HepG2 (cell line): ENCODE measurements around the gene IL6R. TPM values are rescaled to one million over a fixed set of nuclear protein-coding genes. Genes with fewer than 3 reads are reported as not detected.

Source experiments
- ATAC-seq: fragments of 200-7000 bp; cut with Tn5 transposase; 3 replicates; pipeline ENCODE4 v1.9.1; 2020; ENCODE audit warnings: mild to moderate bottlenecking, moderate library complexity
- BruUV-seq: library from RNA; stranded (reverse); fragments of 400-500 nt; replicated peaks from 2 replicates; lab custom pipeline; 2021; lab: Mats Ljungman, UMichigan
- CTCF ChIA-PET: fragments of 300-600 bp; formaldehyde crosslinking; extraction: SDS; loops from one replicate; lab custom pipeline; 2021; ENCODE audit warnings: low total read pairs, inconsistent platforms, low intra/inter-chr PET ratio; lab: Yijun Ruan, JAX
- POLR2A ChIA-PET: fragments of 350-600 bp; sonication (Branson Sonifier 250); formaldehyde crosslinking; loops from one replicate; lab custom pipeline; 2020; ENCODE audit warnings: antibody characterized with exemption, inconsistent platforms; lab: Yijun Ruan, JAX
- DNase-seq: peaks from one replicate; pipeline ENCODE4 v3.0.0-alpha.2; 2015; ENCODE audit warnings: low spot score
- FAIRE-seq: peaks from 3 replicates; lab custom pipeline; 2011; peaks lifted over from hg19 to GRCh38; lab: Jason Lieb, UNC
- H2AFZ ChIP-seq: one replicate; pipeline ENCODE4 v1.6.1; 2011; ENCODE audit warnings: low read length, inconsistent platforms
- H3K27ac ChIP-seq: fragments of 300-600 bp; 3 replicates; pipeline ENCODE4 v1.8.0; 2011; ENCODE audit warnings: mixed run types, mild to moderate bottlenecking, mixed read lengths, low read length, inconsistent platforms; ENCODE audit not compliant: insufficient read depth; ENCODE audit errors: extremely low read length
- H3K27me3 ChIP-seq, 2 experiments: fragments of 200-600 bp in 1 of 2; 2 replicates in 1 of 2; 3 replicates in 1 of 2; pipeline versions ENCODE4 v1.6.0 to v1.8.0; 2011; ENCODE audit warnings: low read length in 2 of 2, mild to moderate bottlenecking in 2 of 2, moderate library complexity in 2 of 2, inconsistent platforms in 1 of 2; ENCODE audit not compliant: insufficient read depth in 2 of 2, control insufficient read depth in 1 of 2
- H3K36me3 ChIP-seq, 2 experiments: fragments of 200-600 bp in 1 of 2; replicated peaks in 1 of 2; 2 replicates in 1 of 2; 3 replicates in 1 of 2; pipeline versions ENCODE4 v1.5.1 to v1.8.0; 2011; ENCODE audit warnings: low read length in 2 of 2, inconsistent platforms in 1 of 2; ENCODE audit not compliant: insufficient read depth in 2 of 2, control insufficient read depth in 1 of 2
- H3K4me1 ChIP-seq: 2 replicates; pipeline ENCODE4 v1.5.1; 2012; ENCODE audit warnings: low read length, inconsistent platforms; ENCODE audit not compliant: insufficient read depth
- H3K4me2 ChIP-seq: 2 replicates; pipeline ENCODE4 v1.6.0; 2011; ENCODE audit warnings: low read depth, low read length, inconsistent platforms
- H3K4me3 ChIP-seq, 3 experiments: fragments of 200-600 bp in 1 of 3; sonication (generic), shearing (Covaris generic) in 1 of 3; replicated peaks in 1 of 3; 2 replicates each; pipeline ENCODE4 v1.5.1; 2011 to 2016; ENCODE audit warnings: low read length in 3 of 3, inconsistent platforms in 2 of 3, low read depth in 2 of 3, mild to moderate bottlenecking in 2 of 3, control low read depth in 1 of 3, mixed read lengths in 1 of 3; ENCODE audit not compliant: insufficient read depth in 1 of 3
- H3K79me2 ChIP-seq: one replicate; pipeline ENCODE4 v1.6.1; 2011; ENCODE audit warnings: low read length, inconsistent platforms; ENCODE audit not compliant: insufficient read depth
- H3K9ac ChIP-seq: 2 replicates; pipeline ENCODE4 v1.6.0; 2011; ENCODE audit warnings: mild to moderate bottlenecking, low read depth, low read length, inconsistent platforms; ENCODE audit not compliant: insufficient read depth
- H3K9me3 ChIP-seq: 2 replicates; pipeline ENCODE4 v1.5.1; 2012; ENCODE audit warnings: mild to moderate bottlenecking, low read length
- H4K20me1 ChIP-seq: 2 replicates; pipeline ENCODE4 v1.6.0; 2011; ENCODE audit warnings: inconsistent platforms, mild to moderate bottlenecking, low read length, moderate library complexity; ENCODE audit not compliant: insufficient read depth
- CEBPZ ChIP-seq: IDR thresholded peaks from 2 replicates; pipeline ENCODE4 v1.6.1; 2012; ENCODE audit warnings: low read length, improper control_type of control experiment
- GMEB1 ChIP-seq: sonication (generic); formaldehyde crosslinking; IDR thresholded peaks from 2 replicates; pipeline ENCODE4 v1.5.1; 2020; ENCODE audit warnings: missing genetic modification reagents, mild to moderate bottlenecking, borderline replicate concordance
- KLF11 ChIP-seq: IDR thresholded peaks from 2 replicates; pipeline ENCODE4 v1.6.1; 2016; ENCODE audit warnings: missing compliant biosample characterization
- MTF1 ChIP-seq: sonication (generic); formaldehyde crosslinking; IDR thresholded peaks from 2 replicates; pipeline ENCODE4 v1.5.0; 2020; ENCODE audit warnings: missing genetic modification reagents
- NBN ChIP-seq: fragments of 450-650 bp; conservative IDR thresholded peaks from 2 replicates; pipeline ENCODE4 v1.6.1; 2017
- NFAT5 ChIP-seq: sonication (generic); formaldehyde crosslinking; IDR thresholded peaks from 2 replicates; pipeline ENCODE4 v1.4.0; 2020; ENCODE audit warnings: missing genetic modification reagents
- SIX1 ChIP-seq: sonication (generic); formaldehyde crosslinking; IDR thresholded peaks from 2 replicates; pipeline ENCODE4 v1.4.0; 2020; ENCODE audit warnings: missing genetic modification reagents, borderline replicate concordance
- ZNF10 ChIP-seq: sonication (generic); formaldehyde crosslinking; IDR thresholded peaks from 2 replicates; pipeline ENCODE4 v1.4.0; 2020; ENCODE audit warnings: mild to moderate bottlenecking, low read depth, missing genetic modification reagents, borderline replicate concordance
- WGBS: methylation state at CpG from one replicate; pipeline ENCODE4 v1.1.6; 2017; ENCODE audit warnings: low lambda C conversion rate; 5-methylcytosine and 5-hydroxymethylcytosine counted together
- in situ Hi-C: cut with HindIII; loops from 2 replicates; pipeline ENCODE4 v1.10.0; 2017; ENCODE audit warnings: low pct_unique_long_range_greater_than_20kb; ENCODE audit not compliant: extremely low pct_ligation_motif_present
- intact Hi-C: fragments of 100-400 bp; cut with micrococcal nuclease; formaldehyde crosslinking; loops from one replicate; pipeline ENCODE4 v1.10.0; 2022; ENCODE audit not compliant: unreplicated experiment
- polyA plus RNA-seq, 8 experiments: library from polyadenylated mRNA; depleted of rRNA in 3 of 8; stranded (reverse) in 7 of 8; unstranded in 1 of 8; fragments of >200 nt; fragmentation: Illumina TruSeq in 4 of 8; extraction: Trizol in 4 of 8; gene quantifications; 2 replicates each; pipeline versions ENCODE4 v1.2.1 to v1.2.3, GENCODE V29; 2011 to 2016; ENCODE audit warnings: low read depth in 4 of 8, missing spikeins in 1 of 8, mixed read lengths in 1 of 8; ENCODE audit not compliant: insufficient read depth in 1 of 8
- total RNA-seq, 5 experiments: library from RNA; depleted of rRNA; stranded (reverse); fragments of >200 nt; fragmentation: Illumina TruSeq; extraction: Trizol; gene quantifications; 2 replicates each; pipeline ENCODE4 v1.2.3, GENCODE V29; 2016; ENCODE audit warnings: low read depth in 1 of 5
- TF ChIP-seq, protein P1 (sequence below): sonication (generic); formaldehyde crosslinking; IDR thresholded peaks from 2 replicates; pipeline ENCODE4 v1.8.1; 2023; ENCODE audit warnings: mild to moderate bottlenecking, moderate library complexity, missing genetic modification reagents
- TF ChIP-seq, protein P2 (sequence below): sonication (generic); formaldehyde crosslinking; IDR thresholded peaks from 2 replicates; pipeline ENCODE4 v1.4.0; 2020; ENCODE audit warnings: missing genetic modification reagents, borderline replicate concordance

IL6R gene
- total and polyA plus RNA-seq, 2 of the 13 experiments (the other 11 are each of a cell fraction or from before 2014, with no cell fraction given) = 5.0 to 24.5 TPM

- intact Hi-C loops = no loop called here
- 90% methylated on average over 59 of the region's 90 CpGs for WGBS
- Histone ChIP-seq H4K20me1 (no peaks in the 10 kb centered on the region), H3K4me2 (peak within 1 kb of the TSS; percentile 36), H3K4me3 (peak within 1 kb of the TSS in 1 of 3 experiments; percentile 52; a peak in 1 of 6 replicates), H3K27ac (no peak within 1 kb of the TSS), H3K36me3 (no peaks in the 10 kb centered on the region), H3K9me3 (peaks cover 5% of the 10 kb centered on the region; the same call in 1 of the 2 replicates), H3K4me1 (peaks cover 1% of the 10 kb centered on the region), H3K27me3 (peaks cover 4 to 20% of the 10 kb centered on the region in 2 experiments), H2AFZ (no peak within 1 kb of the TSS), H3K9ac (no peak within 1 kb of the TSS), H3K79me2 (no peaks in the 10 kb centered on the region)
- ChIA-PET POLR2A (no interaction called here), CTCF (no interaction called here)
- ATAC-seq (no peak; the same call in 2 of the 3 replicates), FAIRE-seq (no peak), DNase-seq (no peak)
- BruUV-seq = no TSS peak
- in situ Hi-C loops = no loop called here
- TF ChIP-seq SIX1 = no peak
- no peak for TF ChIP-seq KLF11 (CRISPR knock-in tag)
- TF ChIP-seq MTF1 (CRISPR knock-in tag) = no peak
- no peak for TF ChIP-seq NBN
- no peak for TF ChIP-seq NFAT5 (CRISPR knock-in tag)
- TF ChIP-seq CEBPZ = no peak
- TF ChIP-seq GMEB1 (CRISPR knock-in tag) = no peak
- TF ChIP-seq, protein P1, sequence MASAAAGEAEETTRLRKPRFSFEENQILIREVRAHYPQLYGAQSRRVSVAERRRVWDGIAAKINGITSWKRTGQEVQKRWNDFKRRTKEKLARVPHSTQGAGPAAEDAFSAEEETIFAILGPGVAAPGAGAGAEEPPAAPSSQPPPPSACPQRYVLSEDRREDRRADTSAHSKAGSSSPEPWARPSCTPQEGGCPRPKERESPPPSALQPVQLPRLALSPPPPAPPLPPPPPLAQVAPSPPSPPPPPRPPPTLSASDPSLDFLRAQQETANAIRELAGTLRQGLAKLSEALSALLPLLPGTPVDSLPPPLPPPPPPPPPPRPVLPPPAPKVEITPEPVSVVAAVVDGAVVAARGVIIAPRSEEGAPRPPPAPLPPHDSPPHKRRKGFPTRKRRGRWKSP (CRISPR knock-in tag) = no peak
- TF ChIP-seq, protein P2, sequence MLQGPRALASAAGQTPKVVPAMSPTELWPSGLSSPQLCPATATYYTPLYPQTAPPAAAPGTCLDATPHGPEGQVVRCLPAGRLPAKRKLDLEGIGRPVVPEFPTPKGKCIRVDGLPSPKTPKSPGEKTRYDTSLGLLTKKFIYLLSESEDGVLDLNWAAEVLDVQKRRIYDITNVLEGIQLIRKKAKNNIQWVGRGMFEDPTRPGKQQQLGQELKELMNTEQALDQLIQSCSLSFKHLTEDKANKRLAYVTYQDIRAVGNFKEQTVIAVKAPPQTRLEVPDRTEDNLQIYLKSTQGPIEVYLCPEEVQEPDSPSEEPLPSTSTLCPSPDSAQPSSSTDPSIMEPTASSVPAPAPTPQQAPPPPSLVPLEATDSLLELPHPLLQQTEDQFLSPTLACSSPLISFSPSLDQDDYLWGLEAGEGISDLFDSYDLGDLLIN (CRISPR knock-in tag) = no peak
- TF ChIP-seq ZNF10 = no peak
These were observed 97.1 kb downstream of the IL6R start, which contains the start of the genes SHE and TDRD10 for GRCh38 chr1:154502066-154502743. Gene SHE (minus strand): TSS chr1:154502412. CDS start chr1:154502026, 386 bp downstream. Gene TDRD10 (plus strand): TSS chr1:154502219. CDS start chr1:154506904, 4,685 bp downstream.
